ENCODE data around the gene CSTPP1. TPM values are rescaled to one million over a fixed set of nuclear protein-coding genes. Genes with fewer than 3 reads are reported as not detected.

Gene CSTPP1
- total RNA-seq, 1 donor from 2014 or later, result 32.7 TPM

GRCh38 chr11:46970913-46971625, 34.5 kb downstream of the CSTPP1 start:
- no peaks in the 10 kb centered on the region for H3K9me3 Mint-ChIP-seq
- no peak for TF ChIP-seq CTCF (IDR thresholded peaks at IDR 0.05)
- TF ChIP-seq EZH2 (IDR thresholded peaks at IDR 0.05), result no peak
- TF ChIP-seq EZH2phosphoT487 (IDR thresholded peaks at IDR 0.05), result no peak
- Histone ChIP-seq H3F3A (ENCODE audit: low read depth) (peaks cover 9% of the 10 kb centered on the region), H3K4me2 (no peak overlapping the region), H3K36me3 (no peaks in the 10 kb centered on the region), H3K9ac (no peak overlapping the region), H3K79me2 (ENCODE audit: low read depth) (no peaks in the 10 kb centered on the region), H3K27ac (no peak overlapping the region), H2AFZ (replicated peaks) (no peak overlapping the region), H3K27me3 (no peaks in the 10 kb centered on the region), H3K4me1 (peaks cover 12% of the 10 kb centered on the region), H4K20me1 (ENCODE audit: low read depth) (peaks cover 7% of the 10 kb centered on the region), H3K4me3 (no peak overlapping the region), H3K9me3 (ENCODE audit: low read depth) (no peaks in the 10 kb centered on the region)
- H3K27ac Mint-ChIP-seq, result no peak overlapping the region
- peaks cover 22% of the 10 kb centered on the region for H3K36me3 Mint-ChIP-seq
- peaks cover 18% of the 10 kb centered on the region for H3K4me1 Mint-ChIP-seq
- no peaks in the 10 kb centered on the region for H3K27me3 Mint-ChIP-seq (ENCODE audit: insufficient read depth, low read depth)
- DNase-seq (ENCODE audit: low spot score), result no peak
- no peak overlapping the region for H3K4me3 Mint-ChIP-seq

- H3K4me3 ChIP-seq, result no peak overlapping the region
Observed at GRCh38 chr11:46972343-46972742, 35.8 kb downstream of the CSTPP1 start.

GRCh38 chr11:46972821-46973220, 36.3 kb downstream of the CSTPP1 start:
- Histone ChIP-seq H3K27ac (no peak overlapping the region), H3K9me3 (ENCODE audit: low read depth) (no peaks in the 10 kb centered on the region), H3K4me2 (no peak overlapping the region), H3K36me3 (no peaks in the 10 kb centered on the region), H2AFZ (replicated peaks) (no peak overlapping the region), H3K9ac (no peak overlapping the region), H3K79me2 (ENCODE audit: low read depth) (no peaks in the 10 kb centered on the region), H3K4me3 (no peak overlapping the region), H3F3A (ENCODE audit: low read depth) (peaks cover 25% of the 10 kb centered on the region), H3K27me3 (no peaks in the 10 kb centered on the region), H3K4me1 (peaks cover 29% of the 10 kb centered on the region), H4K20me1 (ENCODE audit: low read depth) (peaks cover 6% of the 10 kb centered on the region)
- Mint-ChIP-seq H3K27ac (no peak overlapping the region), H3K36me3 (peaks cover 13% of the 10 kb centered on the region), H3K4me3 (no peak overlapping the region), H3K27me3 (ENCODE audit: insufficient read depth, low read depth) (no peaks in the 10 kb centered on the region), H3K9me3 (no peaks in the 10 kb centered on the region), H3K4me1 (peaks cover 35% of the 10 kb centered on the region)
- TF ChIP-seq EZH2phosphoT487 (IDR thresholded peaks at IDR 0.05), result no peak
- TF ChIP-seq EZH2 (IDR thresholded peaks at IDR 0.05), result no peak
- no peak for TF ChIP-seq CTCF (IDR thresholded peaks at IDR 0.05)
- DNase-seq (ENCODE audit: low spot score), result no peak

More at GRCh38 chr11:46972343-46972742, 35.8 kb downstream of the CSTPP1 start:
- Histone ChIP-seq H3K27ac (no peak overlapping the region), H2AFZ (replicated peaks) (no peak overlapping the region), H3K27me3 (no peaks in the 10 kb centered on the region), H3K36me3 (no peaks in the 10 kb centered on the region), H3K4me2 (no peak overlapping the region), H3K9me3 (ENCODE audit: low read depth) (no peaks in the 10 kb centered on the region), H3K4me1 (peaks cover 24% of the 10 kb centered on the region), H3F3A (ENCODE audit: low read depth) (peaks cover 22% of the 10 kb centered on the region), H4K20me1 (ENCODE audit: low read depth) (peaks cover 6% of the 10 kb centered on the region), H3K9ac (no peak overlapping the region), H3K79me2 (ENCODE audit: low read depth) (no peaks in the 10 kb centered on the region)
- Mint-ChIP-seq H3K4me1 (peaks cover 31% of the 10 kb centered on the region), H3K27me3 (ENCODE audit: insufficient read depth, low read depth) (no peaks in the 10 kb centered on the region), H3K9me3 (no peaks in the 10 kb centered on the region), H3K27ac (no peak overlapping the region), H3K4me3 (no peak overlapping the region), H3K36me3 (peaks cover 13% of the 10 kb centered on the region)
- DNase-seq (ENCODE audit: low spot score), result no peak
- TF ChIP-seq EZH2 (IDR thresholded peaks at IDR 0.05) (no peak), CTCF (IDR thresholded peaks at IDR 0.05) (no peak), EZH2phosphoT487 (IDR thresholded peaks at IDR 0.05) (no peak)
